C4-2B (cell line): ENCODE results near the gene ZNRD2.

ENCODE experiments used
- ZFX ChIP-seq: fragments of 450-650 bp; IDR thresholded peaks from 2 replicates; pipeline ENCODE4 v1.6.1; 2017
- TF ChIP-seq, protein P1 (sequence below): fragments of 450-650 bp; conservative IDR thresholded peaks from 2 replicates; pipeline ENCODE4 v1.5.1; 2017; ENCODE audit warnings: mild to moderate bottlenecking

DNA sequence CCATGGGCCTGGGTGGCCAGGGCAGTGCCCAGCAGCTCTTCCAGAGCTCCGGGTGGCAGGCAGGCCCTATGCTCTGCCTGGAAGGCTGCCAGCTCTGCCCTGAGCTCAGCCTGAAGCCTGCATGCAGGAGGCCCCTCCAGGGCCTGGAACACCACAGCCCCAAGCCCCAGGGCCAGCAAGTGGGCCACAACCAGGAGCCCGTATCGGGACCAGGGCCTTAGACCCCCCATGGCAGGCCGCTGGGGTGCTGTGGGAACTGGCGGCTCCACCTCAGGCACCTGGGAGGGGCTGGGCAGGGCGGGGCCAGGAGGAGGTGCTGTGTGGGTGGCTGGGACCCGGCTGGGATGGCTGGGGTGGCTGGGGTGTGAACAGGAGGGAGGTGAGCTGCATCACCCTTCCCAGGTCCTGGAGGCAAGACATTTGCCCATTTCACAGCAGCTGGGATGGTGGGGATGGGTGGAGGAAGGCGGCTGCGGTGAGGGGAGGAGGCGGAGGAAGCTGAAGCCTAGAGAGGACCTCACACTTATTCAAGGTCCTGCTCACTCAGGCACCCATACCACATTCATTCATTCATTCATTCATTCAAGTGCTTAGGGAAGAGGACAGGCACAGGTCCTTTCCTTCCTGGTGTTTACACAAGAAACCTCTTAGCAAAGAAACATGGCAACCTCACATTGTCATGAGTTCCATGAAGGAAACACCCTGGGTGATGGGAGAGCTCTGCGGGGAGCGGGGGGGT is 25.4 kb downstream of the ZNRD2 start, which contains the start of gene KCNK7:
- TF ChIP-seq ZFX: no peak
- TF ChIP-seq, protein P1, sequence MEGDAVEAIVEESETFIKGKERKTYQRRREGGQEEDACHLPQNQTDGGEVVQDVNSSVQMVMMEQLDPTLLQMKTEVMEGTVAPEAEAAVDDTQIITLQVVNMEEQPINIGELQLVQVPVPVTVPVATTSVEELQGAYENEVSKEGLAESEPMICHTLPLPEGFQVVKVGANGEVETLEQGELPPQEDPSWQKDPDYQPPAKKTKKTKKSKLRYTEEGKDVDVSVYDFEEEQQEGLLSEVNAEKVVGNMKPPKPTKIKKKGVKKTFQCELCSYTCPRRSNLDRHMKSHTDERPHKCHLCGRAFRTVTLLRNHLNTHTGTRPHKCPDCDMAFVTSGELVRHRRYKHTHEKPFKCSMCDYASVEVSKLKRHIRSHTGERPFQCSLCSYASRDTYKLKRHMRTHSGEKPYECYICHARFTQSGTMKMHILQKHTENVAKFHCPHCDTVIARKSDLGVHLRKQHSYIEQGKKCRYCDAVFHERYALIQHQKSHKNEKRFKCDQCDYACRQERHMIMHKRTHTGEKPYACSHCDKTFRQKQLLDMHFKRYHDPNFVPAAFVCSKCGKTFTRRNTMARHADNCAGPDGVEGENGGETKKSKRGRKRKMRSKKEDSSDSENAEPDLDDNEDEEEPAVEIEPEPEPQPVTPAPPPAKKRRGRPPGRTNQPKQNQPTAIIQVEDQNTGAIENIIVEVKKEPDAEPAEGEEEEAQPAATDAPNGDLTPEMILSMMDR: no peak
